ENCODE measurements around the gene FAM229A. TPM values are rescaled to one million over a fixed set of nuclear protein-coding genes. Genes with fewer than 3 reads are reported as not detected.

The FAM229A gene
- total RNA-seq, 1 experiment from 2014 or later = 3.1 TPM

- H3K36me3 ChIP-seq (ENCODE audit: insufficient read depth, low read length) = peaks cover 6% of the 10 kb centered on the region; the same call in 1 of the 2 replicates
- peaks cover 28% of the 10 kb centered on the region for H3K79me2 ChIP-seq (ENCODE audit: low read length)
- no peak overlapping the region for H3K4me3 ChIP-seq (ENCODE audit: low read length)
- no peaks in the 10 kb centered on the region for H3K27me3 ChIP-seq (ENCODE audit: low read length)
- DNase-seq = no peak
- no peaks in the 10 kb centered on the region for H3K9me3 ChIP-seq (ENCODE audit: low read length)
- H2AFZ ChIP-seq (ENCODE audit: low read length) = no peak overlapping the region
- H4K20me1 ChIP-seq (ENCODE audit: insufficient read depth, low read depth, low read length) = no peaks in the 10 kb centered on the region
- no peak overlapping the region for H3K9ac ChIP-seq (ENCODE audit: low read length)
- peaks cover 16% of the 10 kb centered on the region for H3K4me1 ChIP-seq (ENCODE audit: low read length)
- H3K27ac ChIP-seq (ENCODE audit: low read length) = no peak overlapping the region
- H3K9me2 ChIP-seq (replicated peaks; ENCODE audit: insufficient read depth, low read length) = no peaks in the 10 kb centered on the region
- H3K4me2 ChIP-seq (ENCODE audit: low read depth, low read length, poor library complexity, severe bottlenecking) = no peak overlapping the region
These were observed 28.9 kb upstream of the FAM229A start for GRCh38 chr1:32390904-32391870.

GRCh38 chr1:32388641-32389040 is 26.4 kb upstream of the FAM229A start:
- no peaks in the 10 kb centered on the region for H3K9me3 ChIP-seq (ENCODE audit: low read length)
- peaks cover 11% of the 10 kb centered on the region; the same call in 1 of the 2 replicates for H3K36me3 ChIP-seq (ENCODE audit: insufficient read depth, low read length)
- no peak overlapping the region for H2AFZ ChIP-seq (ENCODE audit: low read length)
- no peak for DNase-seq
- no peak overlapping the region for H3K9ac ChIP-seq (ENCODE audit: low read length)
- no peak overlapping the region for H3K4me3 ChIP-seq (ENCODE audit: low read length)
- H3K27ac ChIP-seq (ENCODE audit: low read length) = no peak overlapping the region
- peaks cover 23% of the 10 kb centered on the region for H3K79me2 ChIP-seq (ENCODE audit: low read length)
- no peaks in the 10 kb centered on the region for H4K20me1 ChIP-seq (ENCODE audit: insufficient read depth, low read depth, low read length)
- H3K4me2 ChIP-seq (ENCODE audit: low read depth, low read length, poor library complexity, severe bottlenecking) = no peak overlapping the region
- H3K27me3 ChIP-seq (ENCODE audit: low read length) = no peaks in the 10 kb centered on the region
- H3K9me2 ChIP-seq (replicated peaks; ENCODE audit: insufficient read depth, low read length) = no peaks in the 10 kb centered on the region
- H3K4me1 ChIP-seq (ENCODE audit: low read length) = peaks cover 9% of the 10 kb centered on the region

DNA sequence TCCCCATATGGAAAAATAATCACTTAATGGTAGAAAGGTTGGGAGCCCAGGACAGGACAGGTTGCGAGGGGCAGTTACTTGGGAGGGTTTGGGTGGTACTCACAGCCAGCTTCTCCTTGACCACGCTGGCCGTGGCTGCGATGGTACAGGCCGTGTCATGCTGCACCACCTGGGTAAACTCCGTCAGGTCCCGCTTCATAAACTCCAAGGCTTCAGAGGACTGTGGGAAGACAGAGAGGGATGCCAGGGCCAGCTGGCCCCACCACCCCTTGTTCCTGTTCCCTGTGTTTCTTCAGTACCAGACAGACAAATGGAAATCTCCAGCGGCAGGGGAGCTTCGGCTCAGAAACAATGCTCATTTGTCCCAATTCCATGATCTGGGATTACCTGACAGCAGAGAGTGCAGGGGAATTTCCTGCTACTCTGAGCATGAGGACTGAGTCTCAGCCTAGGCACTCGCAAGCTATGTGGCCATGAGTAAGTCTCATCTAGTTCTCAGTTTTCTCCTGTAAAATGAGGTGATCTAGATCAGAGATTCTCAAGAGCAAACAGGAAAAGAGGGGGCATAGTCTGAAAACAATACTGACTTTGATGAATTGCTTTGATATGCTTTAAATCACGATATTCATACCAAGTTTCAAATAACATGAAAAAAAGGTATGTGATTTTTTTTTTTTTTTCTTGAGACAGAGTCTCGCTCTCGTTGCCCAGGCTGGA is 24.5 kb upstream of the FAM229A start:
- Histone ChIP-seq H3K36me3 (ENCODE audit: insufficient read depth, low read length) (peaks cover 15% of the 10 kb centered on the region; the same call in 1 of the 2 replicates), H3K27ac (ENCODE audit: low read length) (no peak overlapping the region), H3K9ac (ENCODE audit: low read length) (no peak overlapping the region), H3K79me2 (ENCODE audit: low read length) (peaks cover 5% of the 10 kb centered on the region; the same call in 1 of the 2 replicates), H3K9me3 (ENCODE audit: low read length) (no peaks in the 10 kb centered on the region), H3K27me3 (ENCODE audit: low read length) (no peaks in the 10 kb centered on the region), H3K4me1 (ENCODE audit: low read length) (no peaks in the 10 kb centered on the region), H3K9me2 (replicated peaks; ENCODE audit: insufficient read depth, low read length) (no peaks in the 10 kb centered on the region), H3K4me2 (ENCODE audit: low read depth, low read length, poor library complexity, severe bottlenecking) (no peak overlapping the region), H4K20me1 (ENCODE audit: insufficient read depth, low read depth, low read length) (no peaks in the 10 kb centered on the region), H3K4me3 (ENCODE audit: low read length) (no peak overlapping the region), H2AFZ (ENCODE audit: low read length) (no peak overlapping the region)
- DNase-seq = no peak

- Histone ChIP-seq H3K79me2 (ENCODE audit: low read length) (no peaks in the 10 kb centered on the region), H3K4me3 (ENCODE audit: low read length) (no peak overlapping the region)
These were observed 17.8 kb upstream of the FAM229A start for GRCh38 chr1:32380057-32380456.

GRCh38 chr1:32377541-32378220 is 15.4 kb upstream of the FAM229A start:
- Histone ChIP-seq H4K20me1 (ENCODE audit: insufficient read depth, low read depth, low read length) (no peaks in the 10 kb centered on the region), H3K27me3 (ENCODE audit: low read length) (no peaks in the 10 kb centered on the region), H3K9me2 (replicated peaks; ENCODE audit: insufficient read depth, low read length) (no peaks in the 10 kb centered on the region), H3K36me3 (ENCODE audit: insufficient read depth, low read length) (peaks cover 7% of the 10 kb centered on the region), H3K9ac (ENCODE audit: low read length) (no peak overlapping the region), H3K4me2 (ENCODE audit: low read depth, low read length, poor library complexity, severe bottlenecking) (no peak overlapping the region), H3K9me3 (ENCODE audit: low read length) (no peaks in the 10 kb centered on the region), H3K79me2 (ENCODE audit: low read length) (no peaks in the 10 kb centered on the region), H3K4me1 (ENCODE audit: low read length) (no peaks in the 10 kb centered on the region), H3K4me3 (ENCODE audit: low read length) (no peak overlapping the region), H2AFZ (ENCODE audit: low read length) (no peak overlapping the region), H3K27ac (ENCODE audit: low read length) (no peak overlapping the region)
- no peak for DNase-seq

More at GRCh38 chr1:32380057-32380456, 17.8 kb upstream of the FAM229A start:
- Histone ChIP-seq H2AFZ (ENCODE audit: low read length) (no peak overlapping the region), H3K4me1 (ENCODE audit: low read length) (no peaks in the 10 kb centered on the region), H3K9me2 (replicated peaks; ENCODE audit: insufficient read depth, low read length) (no peaks in the 10 kb centered on the region), H3K9me3 (ENCODE audit: low read length) (no peaks in the 10 kb centered on the region), H3K27ac (ENCODE audit: low read length) (no peak overlapping the region), H3K4me2 (ENCODE audit: low read depth, low read length, poor library complexity, severe bottlenecking) (no peak overlapping the region), H3K9ac (ENCODE audit: low read length) (no peak overlapping the region), H3K27me3 (ENCODE audit: low read length) (no peaks in the 10 kb centered on the region), H4K20me1 (ENCODE audit: insufficient read depth, low read depth, low read length) (no peaks in the 10 kb centered on the region), H3K36me3 (ENCODE audit: insufficient read depth, low read length) (peaks cover 16% of the 10 kb centered on the region)
- no peak for DNase-seq

GRCh38 chr1:32376199-32376598 is 13.9 kb upstream of the FAM229A start:
- H3K4me1 ChIP-seq (ENCODE audit: low read length) = no peaks in the 10 kb centered on the region
- H3K4me3 ChIP-seq (ENCODE audit: low read length) = no peak overlapping the region
- no peaks in the 10 kb centered on the region for H3K9me2 ChIP-seq (replicated peaks; ENCODE audit: insufficient read depth, low read length)
- no peak overlapping the region for H3K27ac ChIP-seq (ENCODE audit: low read length)
- no peak overlapping the region for H3K4me2 ChIP-seq (ENCODE audit: low read depth, low read length, poor library complexity, severe bottlenecking)
- DNase-seq = no peak
- H3K9me3 ChIP-seq (ENCODE audit: low read length) = no peaks in the 10 kb centered on the region
- peaks cover 7% of the 10 kb centered on the region for H3K36me3 ChIP-seq (ENCODE audit: insufficient read depth, low read length)
- no peaks in the 10 kb centered on the region for H3K79me2 ChIP-seq (ENCODE audit: low read length)
- H4K20me1 ChIP-seq (ENCODE audit: insufficient read depth, low read depth, low read length) = no peaks in the 10 kb centered on the region
- no peak overlapping the region for H3K9ac ChIP-seq (ENCODE audit: low read length)
- no peaks in the 10 kb centered on the region for H3K27me3 ChIP-seq (ENCODE audit: low read length)
- H2AFZ ChIP-seq (ENCODE audit: low read length) = no peak overlapping the region

GRCh38 chr1:32373996-32374592 is 11.8 kb upstream of the FAM229A start:
- Histone ChIP-seq H2AFZ (ENCODE audit: low read length) (no peak overlapping the region), H3K36me3 (ENCODE audit: insufficient read depth, low read length) (peaks cover 7% of the 10 kb centered on the region), H3K9me3 (ENCODE audit: low read length) (no peaks in the 10 kb centered on the region), H3K4me1 (ENCODE audit: low read length) (no peaks in the 10 kb centered on the region), H4K20me1 (ENCODE audit: insufficient read depth, low read depth, low read length) (no peaks in the 10 kb centered on the region), H3K9me2 (replicated peaks; ENCODE audit: insufficient read depth, low read length) (no peaks in the 10 kb centered on the region), H3K27ac (ENCODE audit: low read length) (no peak overlapping the region), H3K4me3 (ENCODE audit: low read length) (no peak overlapping the region), H3K79me2 (ENCODE audit: low read length) (no peaks in the 10 kb centered on the region), H3K27me3 (ENCODE audit: low read length) (no peaks in the 10 kb centered on the region), H3K4me2 (ENCODE audit: low read depth, low read length, poor library complexity, severe bottlenecking) (no peak overlapping the region), H3K9ac (ENCODE audit: low read length) (no peak overlapping the region)
- DNase-seq = no peak
